HCT116 (cell line): ENCODE measurements around the gene ACTRT2. TPM values are rescaled to one million over a fixed set of nuclear protein-coding genes. Genes with fewer than 3 reads are reported as not detected.

Experiments used
- ATAC-seq: fragments of 200-7000 bp; cut with Tn5 transposase; 2 replicates; pipeline ENCODE4 v1.9.1; 2020; ENCODE audit warnings: mild to moderate bottlenecking, moderate library complexity
- BruUV-seq: library from RNA; stranded (reverse); fragments of 400-500 nt; replicated peaks from 2 replicates; lab custom pipeline; 2021; lab: Mats Ljungman, UMichigan
- CTCF ChIA-PET: fragments of 300-600 bp; sonication (Branson Sonifier 250); formaldehyde crosslinking; loops from one replicate; lab custom pipeline; 2021; ENCODE audit warnings: antibody characterized with exemption; lab: Charles Lee
- POLR2A ChIA-PET: fragments of 300-600, 350-600 bp; sonication (Branson Sonifier 250); formaldehyde crosslinking; loops from one replicate; lab custom pipeline; 2021; ENCODE audit warnings: antibody characterized with exemption; lab: Charles Lee
- RAD21 ChIA-PET, 2 experiments: fragments of 300-600 bp; sonication (Branson Sonifier 250); formaldehyde crosslinking; loops; one replicate each; lab custom pipeline; 2023; ENCODE audit warnings: low total read pairs in 2 of 2; ENCODE audit not compliant: uncharacterized antibody in 2 of 2, unreplicated experiment in 2 of 2, low non-redundant PET in 1 of 2; lab: Charles Lee
- DNase-seq: peaks from one replicate; pipeline ENCODE4 v3.0.0-alpha.2; 2010; ENCODE audit warnings: low read depth, low spot score
- H2AFZ ChIP-seq: fragments of 200-600 bp; shearing (Covaris generic), sonication (generic); 2 replicates; pipeline ENCODE4 v1.6.1; 2017; ENCODE audit warnings: low read depth, mixed run types, mixed read lengths, antibody characterized with exemption, low read length; ENCODE audit not compliant: poor library complexity, severe bottlenecking
- H3K27ac ChIP-seq: 2 replicates; pipeline ENCODE4 v1.5.1; 2012; ENCODE audit warnings: low read depth, low read length
- H3K27me3 ChIP-seq: fragments of 200-600 bp; sonication (generic); 2 replicates; pipeline ENCODE4 v1.6.1; 2016; ENCODE audit warnings: mixed run types, low read length, mixed read lengths; ENCODE audit not compliant: insufficient read depth
- H3K36me3 ChIP-seq, 2 experiments: fragments of 200-500 bp in 1 of 2; fragments of 200-600 bp in 1 of 2; sonication (Bioruptor generic) in 1 of 2; sonication (generic) in 1 of 2; 2 replicates each; pipeline versions ENCODE4 v1.5.1 to v1.6.1; 2014 to 2016; ENCODE audit warnings: low read length in 2 of 2, inconsistent platforms in 1 of 2, mixed read lengths in 1 of 2, mixed run types in 1 of 2; ENCODE audit not compliant: insufficient read depth in 2 of 2, control insufficient read depth in 1 of 2
- H3K4me1 ChIP-seq, 2 experiments: fragments of 200-600 bp in 1 of 2; sonication (generic) in 1 of 2; 2 replicates each; pipeline versions ENCODE4 v1.5.1 to v1.6.1; 2012 to 2017; ENCODE audit warnings: low read length in 2 of 2, inconsistent platforms in 1 of 2, mild to moderate bottlenecking in 1 of 2, mixed read lengths in 1 of 2, mixed run types in 1 of 2, moderate library complexity in 1 of 2; ENCODE audit not compliant: insufficient read depth in 2 of 2, control insufficient read depth in 1 of 2
- H3K4me2 ChIP-seq: fragments of 200-600 bp; sonication (generic); 2 replicates; pipeline ENCODE4 v1.6.1; 2017; ENCODE audit warnings: mixed run types, low read length, mixed read lengths
- H3K4me3 ChIP-seq, 2 experiments: fragments of 200-600 bp in 1 of 2; sonication (generic) in 1 of 2; replicated peaks in 1 of 2; 2 replicates each; pipeline ENCODE4 v1.5.1; 2011 to 2016; ENCODE audit warnings: low read length in 2 of 2, control low read depth in 1 of 2, low read depth in 1 of 2, mild to moderate bottlenecking in 1 of 2, mixed read lengths in 1 of 2, mixed run types in 1 of 2
- H3K79me2 ChIP-seq: fragments of 200-600 bp; sonication (generic); 2 replicates; pipeline ENCODE4 v1.6.1; 2017; ENCODE audit warnings: mild to moderate bottlenecking, mixed run types, low read length, moderate library complexity, mixed read lengths; ENCODE audit not compliant: insufficient read depth
- H3K9ac ChIP-seq: fragments of 200-600 bp; sonication (generic); 2 replicates; pipeline ENCODE4 v1.6.1; 2016; ENCODE audit warnings: low read length, mixed read lengths
- H3K9me2 ChIP-seq: fragments of 200-600 bp; sonication (generic), shearing (Covaris generic); 2 replicates; pipeline ENCODE4 v1.6.1; 2017; ENCODE audit warnings: mixed run types, mild to moderate bottlenecking, moderate library complexity; ENCODE audit not compliant: insufficient read depth
- H3K9me3 ChIP-seq, 2 experiments: fragments of 200-500 bp in 1 of 2; fragments of 200-600 bp in 1 of 2; sonication (Bioruptor generic) in 1 of 2; sonication (generic) in 1 of 2; 2 replicates each; pipeline ENCODE4 v1.6.1; 2014 to 2017; ENCODE audit warnings: low read length in 2 of 2, mixed read lengths in 2 of 2, inconsistent platforms in 1 of 2, low read depth in 1 of 2, mild to moderate bottlenecking in 1 of 2, mixed run types in 1 of 2, moderate library complexity in 1 of 2; ENCODE audit not compliant: control insufficient read depth in 1 of 2, insufficient read depth in 1 of 2
- H4K20me1 ChIP-seq: fragments of 200-600 bp; sonication (generic), shearing (Covaris generic); 2 replicates; pipeline ENCODE4 v1.6.1; 2017; ENCODE audit warnings: mixed run types, mild to moderate bottlenecking, moderate library complexity; ENCODE audit not compliant: insufficient read depth
- CBX3 ChIP-seq: IDR thresholded peaks from 2 replicates; pipeline ENCODE4 v1.6.1; 2012; ENCODE audit warnings: low read depth
- CTCF ChIP-seq, 3 experiments: fragments of 200-600 bp in 1 of 3; sonication (generic) in 1 of 3; IDR thresholded peaks in 2 of 3; conservative IDR thresholded peaks in 1 of 3; 2 replicates each; pipeline ENCODE4 v1.5.1; 2012 to 2017; ENCODE audit warnings: low read depth in 2 of 3, low read length in 2 of 3, antibody characterized with exemption in 1 of 3, borderline replicate concordance in 1 of 3, control low read depth in 1 of 3, mild to moderate bottlenecking in 1 of 3, mixed read lengths in 1 of 3, mixed run types in 1 of 3, moderate library complexity in 1 of 3; ENCODE audit not compliant: insufficient read depth in 1 of 3
- EZH2 ChIP-seq: fragments of 200-600 bp; sonication (generic); IDR thresholded peaks from 2 replicates; pipeline ENCODE4 v1.6.1; 2017; ENCODE audit warnings: antibody characterized with exemption, mixed run types
- JUND ChIP-seq: IDR thresholded peaks from 2 replicates; pipeline ENCODE4 v1.6.1; 2012
- MAX ChIP-seq: IDR thresholded peaks from 2 replicates; pipeline ENCODE4 v1.6.1; 2012
- RAD21 ChIP-seq: IDR thresholded peaks from 2 replicates; pipeline ENCODE4 v1.6.1; 2012; ENCODE audit warnings: low read depth, mild to moderate bottlenecking
- ZBTB33 ChIP-seq: IDR thresholded peaks from 2 replicates; pipeline ENCODE4 v1.6.1; 2011; ENCODE audit warnings: mild to moderate bottlenecking, low read length, moderate library complexity; ENCODE audit not compliant: insufficient replicate concordance; ENCODE audit errors: extremely low read depth
- intact Hi-C: fragments of 100-400 bp; cut with micrococcal nuclease; formaldehyde crosslinking; loops from 2 replicates; pipeline ENCODE4 v1.10.0; 2022
- total RNA-seq: library from RNA; stranded (reverse); gene quantifications from one replicate; pipeline ENCODE4 v1.2.1, GENCODE V29; 2021; ENCODE audit not compliant: unreplicated experiment

ACTRT2 gene
- total RNA-seq, 1 experiment from 2014 or later: not detected

GRCh38 chr1:3071565-3072390 lies 50.5 kb downstream of the ACTRT2 start:
- no peaks in the 10 kb centered on the region for H3K79me2 ChIP-seq

More at GRCh38 chr1:3071565-3072390, 50.5 kb downstream of the ACTRT2 start:
- Histone ChIP-seq H3K4me1 (no peaks in the 10 kb centered on the region; a peak in 1 of 4 replicates), H3K27me3 (no peaks in the 10 kb centered on the region), H3K4me3 (no peak overlapping the region), H3K36me3 (no peaks in the 10 kb centered on the region), H3K9ac (no peak overlapping the region), H3K9me3 (no peaks in the 10 kb centered on the region), H3K9me2 (no peaks in the 10 kb centered on the region), H4K20me1 (no peaks in the 10 kb centered on the region), H2AFZ (no peak overlapping the region), H3K27ac (no peak overlapping the region), H3K4me2 (no peak overlapping the region)
- POLR2A ChIA-PET: no interaction called here
- BruUV-seq: no TSS peak
- ATAC-seq (no peak), DNase-seq (no peak)
- RAD21 ChIA-PET: no interaction called here
- CTCF ChIA-PET: no interaction called here
- intact Hi-C loops: loop anchor here (10.0 kb wide), 1 partner anchor 253 kb away; no protein-coding TSS in a partner anchor
- TF ChIP-seq EZH2 (no peak), CTCF (IDR thresholded peaks at IDR 0.05 in 2 of 3, conservative IDR thresholded peaks at IDR 0.05 in 1 of 3; ENCODE audit: borderline replicate concordance in 1 of 3, insufficient read depth in 1 of 3, low read depth in 2 of 3, low read length in 2 of 3) (no peak), JUND (no peak), ZBTB33 (no peak), RAD21 (no peak), MAX (no peak), CBX3 (no peak)

Other genes with a start within 250 kb of the ACTRT2 start
- gene TTC34, start 219.8 kb upstream of the ACTRT2 start, total RNA-seq: 1.3 TPM
- gene PRDM16, start 47.7 kb downstream of the ACTRT2 start, total RNA-seq: 6.1 TPM